Measurements from ENCODE around the gene FTH1.

Gene FTH1

GRCh38 chr11:61969391-61969758 is 1.9 kb upstream of the FTH1 start:
- DNase-seq (ENCODE audit: low read depth in 2 of 2), result no peak
- no peak for TF ChIP-seq CTCF (IDR thresholded peaks at IDR 0.05; ENCODE audit: low read depth, low read length)
- H3K4me3 ChIP-seq (replicated peaks in 1 of 2; ENCODE audit: low read depth in 2 of 2, low read length in 2 of 2), result no peak overlapping the region

GRCh38 chr11:61968758-61969390 is 1.4 kb upstream of the FTH1 start:
- no peak for TF ChIP-seq CTCF (IDR thresholded peaks at IDR 0.05; ENCODE audit: low read depth, low read length)
- peak overlapping the region; percentile 85 to 98 for H3K4me3 ChIP-seq (replicated peaks in 1 of 2; ENCODE audit: low read depth in 2 of 2, low read length in 2 of 2)
- DNase-seq (ENCODE audit: low read depth in 2 of 2), result no peak

- H3K4me3 ChIP-seq (replicated peaks in 1 of 2; ENCODE audit: low read depth in 2 of 2, low read length in 2 of 2), result peak overlapping the region; percentile 85 to 98
- no peak for TF ChIP-seq CTCF (IDR thresholded peaks at IDR 0.05; ENCODE audit: low read depth, low read length)
- DNase-seq (ENCODE audit: low read depth in 2 of 2), result peak; percentile 36 to 45
Measured at GRCh38 chr11:61967924-61968757, 707 bp upstream of the FTH1 start.

- peak; percentile 39 to 52 for DNase-seq (ENCODE audit: low read depth in 2 of 2)
- TF ChIP-seq CTCF (IDR thresholded peaks at IDR 0.05; ENCODE audit: low read depth, low read length), result no peak
- peak overlapping the region; percentile 85 to 98 for H3K4me3 ChIP-seq (replicated peaks in 1 of 2; ENCODE audit: low read depth in 2 of 2, low read length in 2 of 2)
Measured at GRCh38 chr11:61966734-61967115, 709 bp downstream of the FTH1 start.

- DNase-seq (ENCODE audit: low read depth in 2 of 2), result peak; percentile 20 to 27
- H3K4me3 ChIP-seq (replicated peaks in 1 of 2; ENCODE audit: low read depth in 2 of 2, low read length in 2 of 2), result peak overlapping the region; percentile 85 to 98
Measured at GRCh38 chr11:61964666-61965271, 2.7 kb downstream of the FTH1 start.

GRCh38 chr11:61964058-61964665 is 3.3 kb downstream of the FTH1 start:
- no peak for TF ChIP-seq CTCF (IDR thresholded peaks at IDR 0.05; ENCODE audit: low read depth, low read length)
- peak overlapping the region; percentile 85 to 98 for H3K4me3 ChIP-seq (replicated peaks in 1 of 2; ENCODE audit: low read depth in 2 of 2, low read length in 2 of 2)
- DNase-seq (ENCODE audit: low read depth in 2 of 2), result no peak

Data from cardiac fibroblast (primary cell).